ENCODE data around the gene FLOT1. TPM values are rescaled to one million over a fixed set of nuclear protein-coding genes. Genes with fewer than 3 reads are reported as not detected.

FLOT1 gene
- total RNA-seq, 1 experiment from 2014 or later = 111 TPM

- H3K9me3 ChIP-seq (ENCODE audit: control insufficient read depth, low read depth, low read length) = no peaks in the 10 kb centered on the region
- no peak overlapping the region for H4K91ac ChIP-seq (ENCODE audit: insufficient read length, low read depth, low read length)
- H4K5ac ChIP-seq (ENCODE audit: insufficient read length, low read depth, low read length) = no peak overlapping the region
- no peak overlapping the region for H3K4me2 ChIP-seq (ENCODE audit: insufficient read depth, insufficient read length, low read length)
- H3K79me1 ChIP-seq (ENCODE audit: insufficient read depth, low read depth, low read length, poor library complexity, severe bottlenecking) = no peaks in the 10 kb centered on the region
- H3K27me3 ChIP-seq (ENCODE audit: insufficient read depth, low read length) = no peaks in the 10 kb centered on the region; the same call in 1 of the 2 replicates
- H2BK20ac ChIP-seq (ENCODE audit: low read depth, low read length, poor library complexity, severe bottlenecking) = no peak overlapping the region
- H2AFZ ChIP-seq (ENCODE audit: low read length) = no peak overlapping the region
- Mint-ChIP-seq H3K36me3 (ENCODE audit: insufficient read depth in 1 of 3, low read depth in 3 of 3) (peaks cover 0 to 6% (median 3%) of the 10 kb centered on the region in 3 experiments; a peak in 5 of 7 replicates), H3K27me3 (ENCODE audit: low read depth) (peaks cover 6% of the 10 kb centered on the region; the same call in 1 of the 2 replicates), H3K9me3 (no peaks in the 10 kb centered on the region; a peak in 3 of 5 replicates), H3K4me1 (peaks cover 26 to 33% of the 10 kb centered on the region in 2 experiments), H3K4me3 (no peak overlapping the region), H3K27ac (no peak overlapping the region)
- H3K27ac ChIP-seq (ENCODE audit: insufficient read length, low read depth, low read length) = no peak overlapping the region
- no peak overlapping the region for H3K9ac ChIP-seq (ENCODE audit: extremely low read depth, insufficient read length, low read length)
- WGBS (ENCODE audit: extremely low coverage, insufficient read length, low lambda C conversion rate) = no CpG with 5 or more reads among the region's 6 CpGs
- no peak overlapping the region for H2BK120ac ChIP-seq (ENCODE audit: low read depth, low read length, poor library complexity, severe bottlenecking)
- no peak overlapping the region for H4K8ac ChIP-seq (replicated peaks; ENCODE audit: insufficient read length, low read depth, low read length)
- H2BK15ac ChIP-seq (ENCODE audit: low read depth, low read length) = no peak overlapping the region
- H2BK12ac ChIP-seq (ENCODE audit: insufficient read length, low read depth, low read length) = no peak overlapping the region
- no peak overlapping the region for H3T11ph ChIP-seq (ENCODE audit: low read length)
- H3K4me1 ChIP-seq (ENCODE audit: insufficient read depth, low read length) = peaks cover 2% of the 10 kb centered on the region; the same call in 1 of the 2 replicates
- H2AK5ac ChIP-seq (ENCODE audit: insufficient read length, low read length) = no peak overlapping the region
- H3K14ac ChIP-seq (ENCODE audit: insufficient read depth, low read length) = no peak overlapping the region
- H3K79me2 ChIP-seq (ENCODE audit: insufficient read depth, low read length) = peaks cover 8% of the 10 kb centered on the region; the same call in 1 of the 2 replicates
- peaks cover under 1% of the 10 kb centered on the region for H4K20me1 ChIP-seq (ENCODE audit: control insufficient read depth, insufficient read depth, insufficient read length)
- peaks cover 6% of the 10 kb centered on the region for H3K23me2 ChIP-seq (ENCODE audit: insufficient read length, low read depth, low read length, poor library complexity, severe bottlenecking)
- no peak overlapping the region for H3K4ac ChIP-seq (ENCODE audit: low read depth, low read length)
- no peak for DNase-seq
- H2BK5ac ChIP-seq (ENCODE audit: insufficient read length, low read length) = no peak overlapping the region
- no peak overlapping the region for H3K56ac ChIP-seq (ENCODE audit: insufficient read length, low read depth, low read length)
- H3K18ac ChIP-seq (ENCODE audit: insufficient read length, low read depth, low read length) = no peak overlapping the region
- TF ChIP-seq, protein P1, sequence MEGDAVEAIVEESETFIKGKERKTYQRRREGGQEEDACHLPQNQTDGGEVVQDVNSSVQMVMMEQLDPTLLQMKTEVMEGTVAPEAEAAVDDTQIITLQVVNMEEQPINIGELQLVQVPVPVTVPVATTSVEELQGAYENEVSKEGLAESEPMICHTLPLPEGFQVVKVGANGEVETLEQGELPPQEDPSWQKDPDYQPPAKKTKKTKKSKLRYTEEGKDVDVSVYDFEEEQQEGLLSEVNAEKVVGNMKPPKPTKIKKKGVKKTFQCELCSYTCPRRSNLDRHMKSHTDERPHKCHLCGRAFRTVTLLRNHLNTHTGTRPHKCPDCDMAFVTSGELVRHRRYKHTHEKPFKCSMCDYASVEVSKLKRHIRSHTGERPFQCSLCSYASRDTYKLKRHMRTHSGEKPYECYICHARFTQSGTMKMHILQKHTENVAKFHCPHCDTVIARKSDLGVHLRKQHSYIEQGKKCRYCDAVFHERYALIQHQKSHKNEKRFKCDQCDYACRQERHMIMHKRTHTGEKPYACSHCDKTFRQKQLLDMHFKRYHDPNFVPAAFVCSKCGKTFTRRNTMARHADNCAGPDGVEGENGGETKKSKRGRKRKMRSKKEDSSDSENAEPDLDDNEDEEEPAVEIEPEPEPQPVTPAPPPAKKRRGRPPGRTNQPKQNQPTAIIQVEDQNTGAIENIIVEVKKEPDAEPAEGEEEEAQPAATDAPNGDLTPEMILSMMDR (conservative IDR thresholded peaks at IDR 0.05) = no peak
- no peak overlapping the region for H3K23ac ChIP-seq (ENCODE audit: insufficient read length, low read depth, low read length)
Measured at GRCh38 chr6:30747902-30748769, 5.6 kb upstream of the FLOT1 start.

Measured in H9 (cell line).